Brain microvascular endothelial cell (primary cell): ENCODE results near the gene FAM177B.

Experiments
- DNase-seq: peaks from one replicate; pipeline ENCODE4 v3.0.0-alpha.2; 2020
- H3K27ac ChIP-seq: fragments of 250-450 bp; sonication (Bioruptor Pico); 2 replicates; pipeline ENCODE4 v1.5.1; 2020; ENCODE audit warnings: mild to moderate bottlenecking, moderate library complexity
- H3K27me3 ChIP-seq: fragments of 250-450 bp; sonication (Bioruptor Pico); replicated peaks from 2 replicates; pipeline ENCODE4 v1.5.1; 2020; ENCODE audit warnings: mild to moderate bottlenecking
- H3K36me3 ChIP-seq: fragments of 250-450 bp; sonication (Bioruptor Pico); replicated peaks from 2 replicates; pipeline ENCODE4 v1.5.1; 2020; ENCODE audit warnings: mild to moderate bottlenecking
- H3K4me3 ChIP-seq: 2 replicates; pipeline ENCODE4 v1.5.1; 2011; ENCODE audit warnings: low read depth, mild to moderate bottlenecking, control low read depth, low read length, moderate library complexity
- in situ Hi-C: cut with HindIII; loops from 2 replicates; pipeline ENCODE4 v1.10.0; 2017; ENCODE audit warnings: low sequenced_read_pairs, low pct_ligation_motif_present
- TF ChIP-seq, protein P1 (sequence below): IDR thresholded peaks from 2 replicates; pipeline ENCODE4 v1.5.1; 2011; ENCODE audit warnings: low read depth, mild to moderate bottlenecking, moderate library complexity, low read length, control low read depth, inconsistent platforms; ENCODE audit errors: missing control alignments

The FAM177B gene

DNA sequence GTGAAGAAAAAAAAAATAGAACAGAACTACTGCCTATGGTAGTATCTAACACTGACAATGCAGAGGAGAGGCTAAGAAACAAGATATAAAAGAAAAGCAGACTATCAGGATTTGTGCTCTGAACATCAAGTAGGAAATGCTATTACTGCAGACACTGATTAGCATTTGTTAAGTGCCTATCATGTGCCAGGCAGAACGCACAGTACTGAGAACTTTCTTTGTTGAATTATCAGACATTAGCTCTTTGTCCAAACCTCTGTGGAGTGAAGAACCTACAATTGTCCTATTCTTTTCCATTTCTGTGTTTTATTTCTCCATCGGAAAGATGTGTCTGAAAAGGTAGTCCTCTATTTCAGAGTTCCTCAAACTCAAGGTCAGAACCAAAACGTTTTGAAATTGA lies 47.4 kb downstream of the FAM177B start:
- in situ Hi-C loops, result loop anchor here (10.0 kb wide), 1 partner anchor 300 kb away; no protein-coding TSS in a partner anchor
- TF ChIP-seq, protein P1, sequence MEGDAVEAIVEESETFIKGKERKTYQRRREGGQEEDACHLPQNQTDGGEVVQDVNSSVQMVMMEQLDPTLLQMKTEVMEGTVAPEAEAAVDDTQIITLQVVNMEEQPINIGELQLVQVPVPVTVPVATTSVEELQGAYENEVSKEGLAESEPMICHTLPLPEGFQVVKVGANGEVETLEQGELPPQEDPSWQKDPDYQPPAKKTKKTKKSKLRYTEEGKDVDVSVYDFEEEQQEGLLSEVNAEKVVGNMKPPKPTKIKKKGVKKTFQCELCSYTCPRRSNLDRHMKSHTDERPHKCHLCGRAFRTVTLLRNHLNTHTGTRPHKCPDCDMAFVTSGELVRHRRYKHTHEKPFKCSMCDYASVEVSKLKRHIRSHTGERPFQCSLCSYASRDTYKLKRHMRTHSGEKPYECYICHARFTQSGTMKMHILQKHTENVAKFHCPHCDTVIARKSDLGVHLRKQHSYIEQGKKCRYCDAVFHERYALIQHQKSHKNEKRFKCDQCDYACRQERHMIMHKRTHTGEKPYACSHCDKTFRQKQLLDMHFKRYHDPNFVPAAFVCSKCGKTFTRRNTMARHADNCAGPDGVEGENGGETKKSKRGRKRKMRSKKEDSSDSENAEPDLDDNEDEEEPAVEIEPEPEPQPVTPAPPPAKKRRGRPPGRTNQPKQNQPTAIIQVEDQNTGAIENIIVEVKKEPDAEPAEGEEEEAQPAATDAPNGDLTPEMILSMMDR, result no peak
- Histone ChIP-seq H3K27ac (no peak overlapping the region), H3K36me3 (no peaks in the 10 kb centered on the region), H3K4me3 (no peak overlapping the region), H3K27me3 (peaks cover 3% of the 10 kb centered on the region)
- DNase-seq, result no peak

- TF ChIP-seq, protein P1, result no peak
- no peaks in the 10 kb centered on the region for H3K36me3 ChIP-seq
- in situ Hi-C loops, result loop anchor here (10.0 kb wide), 1 partner anchor 300 kb away; no protein-coding TSS in a partner anchor
- H3K4me3 ChIP-seq, result no peak overlapping the region
- peaks cover 3% of the 10 kb centered on the region for H3K27me3 ChIP-seq
- no peak for DNase-seq
- H3K27ac ChIP-seq, result no peak overlapping the region
These were observed 47.9 kb downstream of the FAM177B start for GRCh38 chr1:222784916-222785315.

- H3K27ac ChIP-seq, result no peak overlapping the region
- no peak for DNase-seq
- H3K4me3 ChIP-seq, result no peak overlapping the region
- TF ChIP-seq, protein P1, result no peak
- in situ Hi-C loops, result loop anchor here (10.0 kb wide), 1 partner anchor 299 kb away; no protein-coding TSS in a partner anchor
- peaks cover 3% of the 10 kb centered on the region for H3K27me3 ChIP-seq
- H3K36me3 ChIP-seq, result no peaks in the 10 kb centered on the region
These were observed 48.5 kb downstream of the FAM177B start for GRCh38 chr1:222785529-222785928.

DNA sequence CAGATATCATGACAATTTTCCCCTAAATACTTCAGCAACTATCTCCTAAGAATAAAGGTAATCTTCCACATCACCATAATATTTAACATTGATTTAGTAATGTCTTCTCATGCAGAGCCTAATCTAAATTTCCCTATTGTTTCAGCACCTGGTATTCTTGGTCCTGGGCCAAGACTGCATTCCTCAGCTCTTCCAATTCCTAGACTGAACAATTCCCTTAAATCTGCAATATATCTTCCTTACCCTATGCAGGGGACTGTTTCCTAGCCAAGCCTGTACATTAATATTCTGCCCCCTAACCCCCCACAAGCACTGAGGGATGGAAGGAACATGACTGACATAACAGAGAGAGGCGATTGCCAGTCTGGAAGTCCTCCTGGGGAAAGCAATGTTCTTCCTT lies 49.1 kb downstream of the FAM177B start:
- Histone ChIP-seq H3K27ac (no peak overlapping the region), H3K4me3 (no peak overlapping the region), H3K36me3 (no peaks in the 10 kb centered on the region), H3K27me3 (peaks cover 3% of the 10 kb centered on the region)
- in situ Hi-C loops, result loop anchor here (10.0 kb wide), 1 partner anchor 299 kb away; no protein-coding TSS in a partner anchor
- no peak for DNase-seq
- TF ChIP-seq, protein P1, result no peak

DNA sequence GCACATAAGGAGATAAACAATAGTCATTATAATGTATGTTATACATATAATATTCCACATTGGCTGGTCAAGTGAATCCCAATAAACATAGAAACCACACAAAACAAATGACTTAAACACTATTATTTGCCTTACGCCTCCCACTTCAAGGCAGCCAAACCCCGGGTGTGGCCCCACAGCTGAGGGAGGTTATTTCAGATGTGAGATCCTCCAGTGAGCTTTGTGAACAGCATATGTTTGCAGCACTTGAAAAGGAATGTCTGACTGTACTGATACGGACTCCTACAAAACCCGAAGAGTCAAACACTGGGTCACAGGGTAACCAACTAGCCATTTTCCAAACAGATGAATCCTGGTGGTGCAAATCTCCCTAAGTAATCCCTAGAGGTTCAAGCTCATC lies 50.7 kb downstream of the FAM177B start:
- Histone ChIP-seq H3K27me3 (peaks cover 3% of the 10 kb centered on the region), H3K27ac (no peak overlapping the region), H3K4me3 (no peak overlapping the region), H3K36me3 (no peaks in the 10 kb centered on the region)
- in situ Hi-C loops, result loop anchor here (10.0 kb wide), 1 partner anchor 297 kb away; no protein-coding TSS in a partner anchor
- TF ChIP-seq, protein P1, result no peak
- DNase-seq, result no peak
